ENCODE measurements around the gene TMEM165. TPM values are rescaled to one million over a fixed set of nuclear protein-coding genes. Genes with fewer than 3 reads are reported as not detected.

The TMEM165 gene
- total RNA-seq, 1 experiment from 2014 or later, result 148 TPM

- TF ChIP-seq EZH2 (IDR thresholded peaks at IDR 0.05; ENCODE audit: low read length, unreplicated experiment), result no peak
- Histone ChIP-seq H3K27ac (ENCODE audit: low read length) (no peak overlapping the region), H3K79me2 (ENCODE audit: low read length) (no peaks in the 10 kb centered on the region), H2AFZ (ENCODE audit: low read length) (no peak overlapping the region), H3K36me3 (ENCODE audit: low read depth, low read length) (peaks cover 75% of the 10 kb centered on the region), H3K4me2 (ENCODE audit: low read length) (no peak overlapping the region), H3K9ac (ENCODE audit: low read length) (no peak overlapping the region), H3K4me1 (ENCODE audit: insufficient read depth, low read length) (no peaks in the 10 kb centered on the region), H3K4me3 (ENCODE audit: low read length) (no peak overlapping the region), H4K20me1 (ENCODE audit: low read length) (no peaks in the 10 kb centered on the region), H3K9me3 (ENCODE audit: low read length) (no peaks in the 10 kb centered on the region), H3K9me2 (replicated peaks; ENCODE audit: low read length) (no peaks in the 10 kb centered on the region), H3F3A (ENCODE audit: low read length, unreplicated experiment) (peaks cover 8% of the 10 kb centered on the region), H3K27me3 (ENCODE audit: low read length) (no peaks in the 10 kb centered on the region)
- no peak for DNase-seq
- intact Hi-C loops (cut with micrococcal nuclease), result no loop called here
- POLR2A ChIA-PET (ENCODE audit: unreplicated experiment), result no interaction called here
- no TSS peak for BruUV-seq (replicated peaks)
- no peak for ATAC-seq
- CTCF ChIA-PET, result no interaction called here
Measured at GRCh38 chr4:55431710-55432336, 36.1 kb downstream of the TMEM165 start.

- Histone ChIP-seq H2AFZ (ENCODE audit: low read length) (no peak overlapping the region), H3K4me3 (ENCODE audit: low read length) (no peak overlapping the region), H3K9me2 (replicated peaks; ENCODE audit: low read length) (no peaks in the 10 kb centered on the region), H3K36me3 (ENCODE audit: low read depth, low read length) (peaks cover 78% of the 10 kb centered on the region), H3K27ac (ENCODE audit: low read length) (no peak overlapping the region), H3K9ac (ENCODE audit: low read length) (no peak overlapping the region), H4K20me1 (ENCODE audit: low read length) (no peaks in the 10 kb centered on the region), H3K4me1 (ENCODE audit: insufficient read depth, low read length) (peaks cover 9% of the 10 kb centered on the region; the same call in 1 of the 2 replicates), H3K79me2 (ENCODE audit: low read length) (no peaks in the 10 kb centered on the region), H3F3A (ENCODE audit: low read length, unreplicated experiment) (no peaks in the 10 kb centered on the region), H3K4me2 (ENCODE audit: low read length) (no peak overlapping the region), H3K9me3 (ENCODE audit: low read length) (no peaks in the 10 kb centered on the region), H3K27me3 (ENCODE audit: low read length) (no peaks in the 10 kb centered on the region)
- CTCF ChIA-PET, result interaction anchor here (0.6 to 1.5 kb wide), 3 partner anchors 61 to 114 kb away, joined by 3 to 5 read pairs (median 3); no protein-coding TSS in a partner anchor
- no TSS peak for BruUV-seq (replicated peaks)
- intact Hi-C loops (cut with micrococcal nuclease), result no loop called here
- ATAC-seq (peak; percentile 54), DNase-seq (peak; percentile 50)
- no peak for TF ChIP-seq EZH2phosphoT487 (IDR thresholded peaks at IDR 0.05; ENCODE audit: borderline replicate concordance, low read length)
- TF ChIP-seq, protein P1, sequence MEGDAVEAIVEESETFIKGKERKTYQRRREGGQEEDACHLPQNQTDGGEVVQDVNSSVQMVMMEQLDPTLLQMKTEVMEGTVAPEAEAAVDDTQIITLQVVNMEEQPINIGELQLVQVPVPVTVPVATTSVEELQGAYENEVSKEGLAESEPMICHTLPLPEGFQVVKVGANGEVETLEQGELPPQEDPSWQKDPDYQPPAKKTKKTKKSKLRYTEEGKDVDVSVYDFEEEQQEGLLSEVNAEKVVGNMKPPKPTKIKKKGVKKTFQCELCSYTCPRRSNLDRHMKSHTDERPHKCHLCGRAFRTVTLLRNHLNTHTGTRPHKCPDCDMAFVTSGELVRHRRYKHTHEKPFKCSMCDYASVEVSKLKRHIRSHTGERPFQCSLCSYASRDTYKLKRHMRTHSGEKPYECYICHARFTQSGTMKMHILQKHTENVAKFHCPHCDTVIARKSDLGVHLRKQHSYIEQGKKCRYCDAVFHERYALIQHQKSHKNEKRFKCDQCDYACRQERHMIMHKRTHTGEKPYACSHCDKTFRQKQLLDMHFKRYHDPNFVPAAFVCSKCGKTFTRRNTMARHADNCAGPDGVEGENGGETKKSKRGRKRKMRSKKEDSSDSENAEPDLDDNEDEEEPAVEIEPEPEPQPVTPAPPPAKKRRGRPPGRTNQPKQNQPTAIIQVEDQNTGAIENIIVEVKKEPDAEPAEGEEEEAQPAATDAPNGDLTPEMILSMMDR (conservative IDR thresholded peaks at IDR 0.05; ENCODE audit: low read depth, low read length), result peak; percentile 60
- POLR2A ChIA-PET (ENCODE audit: unreplicated experiment), result no interaction called here
Measured at GRCh38 chr4:55435141-55435841, 39.5 kb downstream of the TMEM165 start.

GRCh38 chr4:55437356-55437796 is 41.6 kb downstream of the TMEM165 start:
- TF ChIP-seq EZH2phosphoT487 (IDR thresholded peaks at IDR 0.05; ENCODE audit: borderline replicate concordance, low read length) (no peak), EZH2 (IDR thresholded peaks at IDR 0.05; ENCODE audit: low read length, unreplicated experiment) (no peak)
- no peak overlapping the region for H3K9ac ChIP-seq (ENCODE audit: low read length)
- H3F3A ChIP-seq (ENCODE audit: low read length, unreplicated experiment), result no peaks in the 10 kb centered on the region
- no peak overlapping the region for H2AFZ ChIP-seq (ENCODE audit: low read length)
- no peak overlapping the region for H3K27ac ChIP-seq (ENCODE audit: low read length)
- H3K9me2 ChIP-seq (replicated peaks; ENCODE audit: low read length), result no peaks in the 10 kb centered on the region
- no peaks in the 10 kb centered on the region for H3K79me2 ChIP-seq (ENCODE audit: low read length)
- POLR2A ChIA-PET (ENCODE audit: unreplicated experiment), result no interaction called here
- no peaks in the 10 kb centered on the region for H3K27me3 ChIP-seq (ENCODE audit: low read length)
- peaks cover 63% of the 10 kb centered on the region for H3K36me3 ChIP-seq (ENCODE audit: low read depth, low read length)
- DNase-seq (peak; percentile 56), ATAC-seq (peak; percentile 41)
- no peak overlapping the region for H3K4me3 ChIP-seq (ENCODE audit: low read length)
- no TSS peak for BruUV-seq (replicated peaks)
- no peak overlapping the region for H3K4me2 ChIP-seq (ENCODE audit: low read length)
- H3K9me3 ChIP-seq (ENCODE audit: low read length), result no peaks in the 10 kb centered on the region
- peaks cover 11% of the 10 kb centered on the region; the same call in 1 of the 2 replicates for H3K4me1 ChIP-seq (ENCODE audit: insufficient read depth, low read length)
- H4K20me1 ChIP-seq (ENCODE audit: low read length), result no peaks in the 10 kb centered on the region
- intact Hi-C loops (cut with micrococcal nuclease), result no loop called here
- CTCF ChIA-PET, result no interaction called here

All from PC-3 (cell line).